NCI-H1105 (cell line): ENCODE measurements around the gene MAN1A1.
"Not testable (repeated sequence)": the region's sequence is repeated elsewhere in the genome, so short reads cannot be mapped to it uniquely, and the experiment has no call there.

Experiments
- DNase-seq: peaks from one replicate; lab custom pipeline; 2025; lab: John Stamatoyannopoulos, UW

The MAN1A1 gene

GRCh38 chr6:119303164-119303887 lies 46.2 kb downstream of the MAN1A1 start:
- no peak for DNase-seq

- no peak for DNase-seq
Measured at GRCh38 chr6:119301429-119301828, 48.1 kb downstream of the MAN1A1 start.

- DNase-seq: no peak
Measured at GRCh38 chr6:119299694-119300093, 49.9 kb downstream of the MAN1A1 start.

- DNase-seq: no peak
Measured at GRCh38 chr6:119297049-119297448, 52.5 kb downstream of the MAN1A1 start.

- DNase-seq: no peak
Measured at GRCh38 chr6:119296036-119297035, 53.2 kb downstream of the MAN1A1 start.

GRCh38 chr6:119294984-119295383 lies 54.6 kb downstream of the MAN1A1 start:
- DNase-seq: no peak

- not testable (repeated sequence) for DNase-seq
Measured at GRCh38 chr6:119291060-119291459, 58.5 kb downstream of the MAN1A1 start.

GRCh38 chr6:119290306-119290705 lies 59.3 kb downstream of the MAN1A1 start:
- DNase-seq: no peak

- no peak for DNase-seq
Measured at GRCh38 chr6:119289651-119290050, 59.9 kb downstream of the MAN1A1 start.

GRCh38 chr6:119285908-119286625 lies 63.5 kb downstream of the MAN1A1 start:
- no peak for DNase-seq

- no peak for DNase-seq
Measured at GRCh38 chr6:119284861-119285521, 64.6 kb downstream of the MAN1A1 start.

- DNase-seq: no peak
Measured at GRCh38 chr6:119283979-119284545, 65.5 kb downstream of the MAN1A1 start.

GRCh38 chr6:119283214-119283613 lies 66.3 kb downstream of the MAN1A1 start:
- DNase-seq: no peak

GRCh38 chr6:119280668-119281067 lies 68.9 kb downstream of the MAN1A1 start:
- no peak for DNase-seq

- DNase-seq: no peak
Measured at GRCh38 chr6:119280080-119280479, 69.5 kb downstream of the MAN1A1 start.

GRCh38 chr6:119278625-119279024 lies 70.9 kb downstream of the MAN1A1 start:
- no peak for DNase-seq

- no peak for DNase-seq
Measured at GRCh38 chr6:119277052-119277451, 72.5 kb downstream of the MAN1A1 start.

GRCh38 chr6:119276211-119276610 lies 73.3 kb downstream of the MAN1A1 start:
- no peak for DNase-seq

- DNase-seq: no peak
Measured at GRCh38 chr6:119274197-119274595, 75.4 kb downstream of the MAN1A1 start.

- DNase-seq: no peak
Measured at GRCh38 chr6:119273272-119274196, 76.0 kb downstream of the MAN1A1 start.
